GM21360 (cell line): Measurements from ENCODE around the gene FAM13A.
"Not testable (repeated sequence)": the region's sequence is repeated elsewhere in the genome, so short reads cannot be mapped to it uniquely, and the experiment has no call there.

Source experiments
- ATAC-seq: cut with Tn5 transposase; IDR thresholded peaks from one replicate; pipeline ENCODE4 v1.9.1; 2021; ENCODE audit warnings: mild to moderate bottlenecking, moderate library complexity; ENCODE audit not compliant: unreplicated experiment

FAM13A gene

DNA sequence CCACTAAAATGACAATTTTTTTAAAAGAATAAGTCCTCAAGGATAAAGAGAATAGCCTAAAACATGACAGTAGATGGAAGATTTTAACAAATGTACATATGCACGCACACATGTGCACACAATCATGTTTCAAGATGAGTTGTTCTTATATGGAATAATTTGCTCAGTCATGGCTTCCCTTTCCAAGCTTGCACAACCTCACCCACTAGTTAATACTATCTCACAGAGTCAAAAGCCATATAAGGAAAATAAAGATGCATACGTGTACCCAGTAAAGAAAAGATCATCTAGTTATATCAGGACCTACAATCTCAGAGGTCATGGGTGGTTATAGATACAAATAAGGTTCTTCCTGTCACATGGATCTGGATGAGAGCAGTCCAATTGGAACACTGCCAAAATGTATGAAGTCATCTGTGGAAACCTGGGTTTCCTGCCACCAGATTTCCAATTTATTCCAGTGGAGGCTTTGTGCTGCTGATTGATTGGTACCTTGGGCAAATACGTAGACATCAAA is 56.1 kb downstream of the FAM13A start:
- no peak for ATAC-seq

DNA sequence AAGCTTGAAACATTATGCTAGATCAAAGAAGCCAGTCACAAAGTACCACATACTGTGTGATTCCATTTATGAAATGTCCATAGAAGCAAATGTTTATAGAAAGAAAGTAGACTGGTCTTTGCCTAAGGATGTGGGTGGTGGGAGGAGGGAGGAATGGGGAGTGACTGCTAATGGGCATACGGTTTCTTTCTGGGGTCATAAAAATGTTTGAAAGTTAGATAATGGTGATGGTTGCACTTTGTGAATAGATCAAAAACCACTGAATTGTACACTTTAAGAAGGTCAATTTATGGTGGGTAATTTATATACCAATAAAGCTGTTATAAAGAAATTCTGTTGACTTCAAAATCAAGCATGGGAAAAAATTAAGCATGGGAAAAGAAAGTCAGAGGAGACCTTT is 56.6 kb downstream of the FAM13A start:
- no peak for ATAC-seq

DNA sequence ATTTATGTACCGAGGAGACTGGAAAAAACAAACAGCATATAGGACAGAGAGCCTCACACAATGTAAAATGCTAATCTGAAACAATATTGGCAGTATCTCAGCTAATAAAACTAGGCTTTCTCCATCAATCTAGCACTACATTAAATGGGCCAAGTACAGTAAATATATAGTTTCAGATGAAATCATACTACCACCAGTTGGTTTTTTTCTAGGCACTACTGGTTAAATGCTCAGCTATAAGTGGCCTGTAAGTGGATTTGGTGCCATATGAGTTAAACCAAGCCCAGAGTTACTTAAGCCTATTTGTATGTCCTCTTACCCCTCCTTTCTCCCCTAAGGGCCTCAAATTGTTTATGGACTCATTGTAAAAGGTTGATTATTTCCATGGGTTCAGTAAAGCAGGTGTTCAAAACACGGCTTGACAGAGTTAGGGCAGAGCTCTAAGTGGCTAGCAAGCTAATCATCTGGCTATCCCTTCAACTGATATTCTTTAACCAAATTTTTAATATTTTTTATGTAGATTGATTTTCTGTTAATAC is 57.5 kb downstream of the FAM13A start:
- no peak for ATAC-seq

DNA sequence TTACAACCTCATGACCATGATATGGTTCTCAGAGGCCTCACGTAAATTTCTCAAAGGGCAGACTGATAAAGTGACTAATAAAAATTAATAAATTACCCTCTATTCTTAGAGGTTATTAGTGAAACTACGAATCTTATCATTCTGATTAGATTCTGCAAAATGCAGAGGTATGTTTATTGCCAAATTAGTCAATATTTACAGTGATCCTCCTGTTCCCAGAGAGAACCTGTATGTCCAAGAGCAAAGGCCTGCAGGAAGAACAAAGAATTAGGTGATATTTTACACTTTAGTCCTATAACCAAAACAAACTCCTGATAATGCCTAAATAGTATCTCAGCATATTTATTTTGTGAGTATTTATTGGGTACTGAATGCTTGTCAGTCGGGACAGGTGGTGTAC is 58.1 kb downstream of the FAM13A start:
- ATAC-seq = no peak

DNA sequence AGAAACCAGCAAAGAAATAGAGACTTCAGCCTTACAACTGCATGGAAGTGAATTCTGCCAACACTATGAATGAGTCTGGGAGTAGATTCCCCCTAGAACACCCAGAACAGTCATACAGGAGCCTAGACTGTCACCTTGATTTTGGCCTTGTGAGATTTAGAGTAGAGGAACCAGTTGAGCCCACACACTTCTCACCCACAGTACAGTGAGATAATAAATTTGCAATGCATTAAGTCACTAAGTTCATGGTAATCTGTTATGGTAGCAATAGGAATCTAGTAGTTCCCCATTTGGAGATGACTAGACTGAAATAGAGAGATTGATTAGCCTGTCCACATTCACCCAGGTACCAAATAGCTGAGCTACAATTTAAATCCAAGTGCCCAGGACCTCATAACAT is 59.0 kb downstream of the FAM13A start:
- no peak for ATAC-seq

DNA sequence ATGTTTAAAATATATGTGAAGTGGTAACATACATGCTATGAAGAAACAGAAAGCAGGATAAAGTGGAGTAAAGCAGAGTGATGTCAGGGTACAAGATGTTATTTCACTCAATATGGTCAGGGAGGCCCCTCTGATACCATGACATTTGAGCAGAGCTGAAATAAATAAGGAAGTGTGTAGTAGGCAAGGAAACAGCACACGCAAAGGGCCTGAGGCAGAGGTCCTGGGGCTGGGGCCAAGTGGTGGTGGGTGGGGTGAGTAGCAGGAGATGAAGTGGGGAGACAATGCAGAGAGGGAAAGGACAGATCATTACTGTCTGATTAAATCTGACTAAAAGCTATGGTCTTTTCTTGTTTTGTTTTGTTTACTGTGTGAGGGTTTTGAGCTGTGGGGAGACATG is 61.1 kb downstream of the FAM13A start:
- no peak for ATAC-seq

DNA sequence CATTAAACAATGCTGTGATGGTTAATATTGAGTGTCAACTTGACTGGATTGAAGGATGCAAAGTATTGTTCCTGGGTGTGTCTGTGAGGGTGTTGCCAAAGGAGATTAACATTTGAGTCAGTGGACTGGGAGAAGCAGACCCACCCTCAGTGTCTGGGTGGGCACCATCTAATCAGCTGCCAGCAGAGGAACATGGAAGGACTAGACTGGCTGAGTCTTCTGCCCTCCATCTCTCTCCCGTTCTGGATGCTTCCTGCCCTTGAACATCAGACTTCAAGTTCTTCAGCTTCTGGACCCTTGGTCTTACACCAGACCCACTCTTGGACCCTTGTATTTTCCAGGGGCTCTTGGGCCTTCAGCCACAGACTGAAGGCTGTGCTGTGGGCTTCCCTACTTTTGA is 61.7 kb downstream of the FAM13A start:
- ATAC-seq = not testable (repeated sequence)

DNA sequence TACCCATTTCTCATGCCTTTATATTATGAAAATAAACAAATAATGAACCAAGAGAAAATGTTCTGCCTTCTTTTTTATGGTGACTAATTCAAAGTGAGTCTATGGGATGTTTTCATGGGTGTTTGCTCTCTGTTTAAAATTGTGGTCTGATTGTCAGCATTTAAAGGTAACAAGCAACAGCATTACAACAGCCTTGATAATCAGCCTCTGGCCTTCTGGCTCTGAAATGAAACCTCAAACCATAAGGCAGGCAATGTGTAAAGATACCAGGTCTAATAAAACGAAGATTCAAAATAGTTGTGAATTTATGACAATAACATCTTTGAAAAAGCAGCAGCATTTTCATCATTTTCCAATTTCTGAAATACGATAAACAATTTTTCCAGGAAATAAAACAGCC is 63.7 kb downstream of the FAM13A start:
- ATAC-seq = no peak

DNA sequence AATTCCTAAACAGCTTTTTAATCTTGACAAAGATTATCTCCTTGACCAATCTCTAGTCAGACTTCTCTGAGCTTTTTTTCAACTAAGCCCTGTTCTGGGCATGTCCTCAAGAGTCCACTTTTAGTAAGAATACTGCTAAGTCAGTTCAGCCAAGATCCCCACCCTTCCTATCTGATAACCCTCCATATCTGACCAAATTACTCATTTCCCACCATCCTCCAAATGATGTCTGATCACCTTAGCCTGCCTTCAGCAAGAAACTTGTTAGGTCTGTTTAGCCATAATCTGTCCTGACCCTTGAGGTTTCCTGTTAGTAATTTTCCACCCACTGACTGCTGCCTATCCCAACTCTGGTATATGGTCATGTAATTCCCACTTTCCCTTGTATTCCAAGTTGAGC is 65.2 kb downstream of the FAM13A start:
- ATAC-seq = no peak

DNA sequence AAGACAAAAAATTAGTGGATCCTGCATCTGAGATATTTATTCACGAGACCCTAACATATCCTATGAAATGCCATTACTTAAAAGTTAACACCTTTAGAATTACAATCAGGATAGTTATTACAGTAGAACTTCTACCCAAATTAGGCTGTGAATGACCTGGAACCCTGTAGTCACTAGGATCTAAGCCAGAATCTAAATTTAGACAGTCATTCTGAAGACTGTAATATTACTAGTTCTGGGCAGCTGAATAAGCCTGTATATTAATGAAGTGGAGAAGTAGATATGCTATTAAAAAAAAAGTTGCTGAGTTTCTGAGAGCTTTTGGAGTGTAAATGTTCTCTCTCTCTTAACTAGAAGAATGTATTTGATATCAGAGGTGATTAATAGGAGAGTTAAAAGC is 67.0 kb downstream of the FAM13A start:
- ATAC-seq = no peak

DNA sequence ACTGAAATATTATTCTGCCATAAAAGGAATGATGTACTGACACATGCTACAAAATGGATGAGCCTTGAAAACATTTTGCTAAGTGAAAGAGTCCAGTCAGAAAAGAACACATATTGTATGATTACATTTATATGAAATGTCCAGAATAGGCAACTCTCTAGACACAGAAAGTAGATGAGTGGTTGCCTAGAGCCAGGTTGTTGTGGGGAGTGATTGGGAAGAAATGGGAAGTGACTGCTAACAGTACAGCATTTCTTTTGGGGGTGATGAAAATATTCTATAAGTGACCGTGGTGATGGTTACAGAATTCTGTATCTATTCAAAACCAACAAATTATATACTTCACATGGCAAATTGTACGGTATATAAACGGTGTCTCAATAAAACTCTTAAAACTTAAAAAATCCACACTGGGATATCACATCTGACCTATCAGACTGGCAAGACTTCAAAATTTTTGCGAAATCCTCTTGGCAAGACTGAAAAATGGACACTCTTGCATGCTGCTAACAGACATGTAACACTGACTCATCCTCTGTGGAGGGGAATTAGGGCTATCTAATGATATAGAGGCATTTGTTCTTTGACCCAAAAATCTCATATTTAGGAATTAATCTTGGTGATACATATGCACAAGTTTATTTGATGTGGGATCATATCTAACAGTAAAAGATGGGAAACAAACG is 71.8 kb downstream of the FAM13A start:
- no peak for ATAC-seq

DNA sequence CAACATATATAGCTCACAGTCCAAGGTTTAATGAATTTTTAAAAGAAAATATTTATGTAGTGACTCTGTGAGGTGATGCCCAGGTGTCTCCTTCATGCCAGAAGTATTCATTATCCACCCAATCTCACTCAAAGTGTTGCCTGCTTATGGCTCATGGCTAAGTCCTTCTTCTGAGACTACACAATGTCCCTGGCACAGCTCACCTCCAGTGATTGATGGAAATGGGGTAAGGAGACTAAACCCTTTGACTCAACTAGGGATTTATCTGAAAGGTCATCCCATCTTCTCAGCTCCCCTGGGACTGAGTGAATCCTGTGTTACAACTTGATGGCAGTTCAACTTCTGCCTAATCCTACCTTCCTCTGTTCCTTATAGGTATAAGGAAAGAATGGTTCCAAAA is 74.2 kb downstream of the FAM13A start:
- ATAC-seq = no peak

DNA sequence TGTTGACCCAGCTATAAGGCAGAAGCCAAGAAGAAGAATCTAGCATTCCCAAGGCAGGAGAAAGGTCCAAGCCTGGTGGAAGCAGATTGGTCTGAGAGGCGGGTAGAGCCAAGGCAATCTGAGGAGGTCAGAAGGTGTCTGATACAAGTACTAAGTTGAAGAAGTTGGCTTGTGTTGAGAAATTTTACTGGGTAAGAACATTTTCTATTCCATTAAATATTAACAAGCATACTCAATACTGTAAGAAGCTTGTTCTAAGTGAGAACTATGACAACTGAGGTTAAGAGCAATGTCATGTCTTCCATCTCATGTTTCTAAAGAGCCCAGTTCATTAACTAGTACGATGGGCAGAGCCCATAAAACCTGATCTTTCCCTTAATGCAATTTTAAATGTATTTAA is 75.0 kb downstream of the FAM13A start:
- ATAC-seq = no peak

DNA sequence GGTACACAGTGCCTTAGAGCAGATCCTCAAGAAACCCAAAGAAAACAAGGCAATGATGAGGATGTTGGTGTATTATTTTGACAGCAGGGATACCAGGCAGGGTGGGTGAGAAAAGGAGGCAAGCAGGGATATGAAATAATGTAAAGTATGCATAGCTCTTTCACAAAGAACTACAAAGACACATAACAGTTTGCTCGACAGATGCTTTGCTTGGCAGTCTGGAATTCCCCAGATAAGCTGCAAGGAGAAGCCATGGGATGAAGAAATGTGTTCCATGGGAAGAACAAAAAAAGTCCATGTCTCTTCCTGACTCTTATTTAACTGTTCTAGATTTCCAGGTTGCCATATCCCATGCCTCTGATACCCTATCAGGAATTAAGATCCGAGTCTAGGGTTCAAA is 75.4 kb downstream of the FAM13A start:
- no peak for ATAC-seq

DNA sequence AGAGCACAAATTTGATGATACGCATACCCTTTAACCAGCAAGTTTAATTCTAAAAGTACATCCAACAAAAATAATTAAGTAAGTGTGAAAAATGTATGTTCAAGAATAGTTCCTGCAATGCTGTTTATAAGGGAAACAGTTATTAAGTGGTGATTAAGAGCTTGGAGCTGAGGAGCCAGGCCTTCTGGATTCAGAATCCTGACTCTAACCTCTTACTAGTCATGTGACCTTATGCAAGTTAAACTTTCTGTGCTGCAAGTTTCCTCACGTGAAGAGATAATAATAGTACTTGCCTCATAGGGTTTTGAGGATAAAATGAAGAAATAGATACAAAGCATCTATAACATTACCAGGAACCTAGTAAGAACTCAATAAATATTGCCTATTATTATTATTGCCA is 77.7 kb downstream of the FAM13A start:
- no peak for ATAC-seq

DNA sequence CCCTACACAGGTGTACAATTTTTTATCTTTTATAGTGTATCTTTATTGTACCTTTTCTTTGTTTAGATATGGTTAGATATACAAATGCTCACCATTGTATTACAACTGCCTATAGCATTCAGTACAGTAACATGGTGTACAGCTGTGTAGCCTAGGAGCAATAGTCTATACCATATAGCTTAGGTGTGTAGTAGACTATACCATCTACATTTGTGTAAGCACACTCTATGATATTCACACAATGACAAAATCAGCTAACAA is 80.3 kb downstream of the FAM13A start:
- no peak for ATAC-seq

DNA sequence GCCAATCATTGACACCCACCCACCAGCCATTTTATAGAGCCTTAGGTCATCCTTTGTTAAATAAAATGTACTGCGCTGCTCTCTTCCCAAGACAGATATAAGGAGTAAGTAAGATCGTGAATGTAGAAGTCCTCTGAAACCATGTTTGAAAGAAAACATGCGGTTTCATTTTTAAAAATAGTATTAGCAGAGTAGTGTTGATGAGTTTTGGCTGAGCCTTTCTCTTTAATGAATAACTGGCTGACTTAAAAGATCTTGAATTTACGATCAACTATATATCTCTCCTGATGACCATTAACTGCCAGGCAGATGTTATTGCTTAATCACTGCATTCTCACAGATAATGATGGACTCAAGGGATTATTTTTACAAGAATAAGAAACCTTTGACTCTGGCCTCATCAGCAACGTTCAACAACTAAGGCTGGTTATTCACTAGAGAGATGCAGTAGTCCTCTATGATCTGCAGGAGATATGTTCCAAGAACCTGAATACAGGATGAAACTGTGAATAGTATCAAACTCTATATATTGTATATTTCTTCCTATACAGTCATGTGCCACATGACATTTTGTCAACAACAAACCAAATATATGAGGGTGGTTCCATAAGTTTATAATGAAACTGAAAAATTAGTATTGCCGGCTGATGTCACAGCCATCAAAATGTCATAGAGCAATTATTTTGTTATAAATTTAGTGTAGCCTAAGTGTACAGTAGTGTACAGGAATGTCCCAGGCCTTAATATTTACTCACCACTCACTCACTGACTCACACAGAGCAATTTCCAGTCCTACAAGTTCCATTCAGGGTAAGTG is 80.8 kb downstream of the FAM13A start:
- no peak for ATAC-seq

DNA sequence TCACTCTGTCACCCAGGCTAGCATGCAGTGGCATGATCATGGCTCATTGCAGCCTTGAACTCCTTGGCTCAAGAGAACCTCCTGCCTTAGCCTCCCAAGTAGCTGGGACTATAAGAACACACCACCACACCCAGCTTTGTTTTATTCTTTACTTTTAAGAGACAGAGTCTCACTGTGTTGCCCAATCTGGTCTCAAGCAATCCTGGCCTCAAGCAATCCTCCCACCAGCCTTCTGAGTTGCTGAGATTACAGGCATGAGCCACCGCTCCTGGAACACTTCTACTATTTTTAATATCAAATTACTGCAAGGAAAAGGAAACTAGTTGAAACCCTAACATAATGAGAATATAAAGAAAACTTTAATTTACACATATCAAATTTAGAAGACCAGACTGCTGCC is 85.4 kb downstream of the FAM13A start:
- ATAC-seq = no peak

DNA sequence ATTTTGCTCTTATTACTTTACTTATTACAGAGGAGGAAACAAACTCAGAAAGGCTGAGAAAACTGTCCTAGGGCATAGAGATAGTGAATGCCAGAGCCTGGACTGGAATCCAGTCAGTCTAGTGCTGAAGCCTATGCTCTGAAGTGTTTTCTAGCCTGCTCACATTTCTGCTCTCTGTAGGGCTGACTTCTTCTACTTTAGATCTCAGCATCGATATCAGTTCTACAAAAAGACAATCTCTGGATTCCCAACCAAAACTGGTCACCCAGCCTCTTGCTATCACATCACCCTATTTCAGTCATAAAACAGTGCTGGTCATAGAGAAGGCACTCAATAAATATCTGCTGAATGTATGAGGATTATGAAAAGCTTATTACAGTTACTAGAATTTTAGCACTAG is 87.2 kb downstream of the FAM13A start:
- no peak for ATAC-seq

DNA sequence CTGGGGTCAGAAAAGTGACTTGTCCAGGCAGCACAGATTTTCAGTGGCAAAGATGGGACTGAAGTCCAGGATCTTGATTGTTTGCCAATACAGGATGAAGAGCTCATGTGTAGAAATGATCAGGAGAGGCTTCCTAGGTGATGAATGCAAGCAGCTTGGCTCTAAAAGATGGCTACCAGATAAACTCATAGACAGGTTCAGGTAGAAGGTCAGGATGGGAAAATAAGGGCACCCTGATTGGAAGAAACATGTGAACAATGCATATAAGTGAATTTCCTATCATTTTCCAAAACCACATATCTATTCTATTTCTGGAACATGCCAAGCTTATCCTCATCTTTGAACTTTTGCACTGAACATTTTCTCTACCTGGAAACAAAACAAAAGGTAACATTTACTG is 87.7 kb downstream of the FAM13A start:
- no peak for ATAC-seq

DNA sequence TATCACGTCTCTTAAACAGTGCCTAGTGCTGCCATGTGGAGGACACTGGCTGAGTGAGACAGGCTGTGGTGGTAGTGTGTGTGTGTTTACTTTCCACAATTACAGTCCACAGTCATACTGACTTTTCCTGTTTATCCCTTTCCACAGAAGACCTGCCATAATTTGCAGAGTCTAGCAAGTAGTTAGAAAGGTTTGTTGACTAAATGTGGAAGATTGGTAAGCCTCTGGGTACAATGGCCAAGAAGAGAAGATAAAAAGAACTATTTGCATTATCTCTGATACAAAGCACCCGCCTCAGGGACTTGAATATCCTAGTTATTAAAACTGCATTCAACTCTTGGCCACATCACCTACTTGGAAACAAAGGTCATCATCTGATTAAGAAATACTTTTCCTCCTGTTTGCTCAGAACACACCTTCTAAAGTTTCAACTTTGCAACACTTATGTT is 89.1 kb downstream of the FAM13A start:
- ATAC-seq = no peak

DNA sequence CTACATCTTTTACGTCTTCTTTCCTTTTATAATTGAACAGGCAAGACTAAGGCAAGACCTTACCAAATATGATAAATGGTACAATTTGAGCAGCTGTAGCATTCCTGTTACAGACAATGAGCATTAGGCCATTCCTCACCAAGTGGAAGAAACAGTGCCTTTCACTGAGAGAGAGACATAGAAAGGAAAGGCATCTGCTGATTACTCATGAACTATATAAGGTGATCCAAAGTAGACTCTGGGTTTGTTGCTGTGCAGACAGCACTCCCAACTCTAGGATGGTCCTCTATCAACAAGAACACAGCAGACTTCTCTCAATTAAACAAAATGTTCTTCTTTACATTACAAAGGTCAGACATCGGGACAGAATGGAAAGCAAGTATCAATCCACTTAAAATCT is 91.9 kb downstream of the FAM13A start:
- ATAC-seq = no peak
